ENCODE measurements around the gene ANAPC7. TPM values are rescaled to one million over a fixed set of nuclear protein-coding genes. Genes with fewer than 3 reads are reported as not detected.

Gene ANAPC7
- total RNA-seq, 2 experiments from 2014 or later = 84.7 to 136 TPM

- POLR2A ChIA-PET = interaction anchor here (1.4 kb wide), 1 partner anchor 53 kb away, joined by 4 read pairs; no protein-coding TSS in a partner anchor
- TF ChIP-seq CTCF (conservative IDR thresholded peaks at IDR 0.05; ENCODE audit: low read length) (no peak), EZH2phosphoT487 (IDR thresholded peaks at IDR 0.05; ENCODE audit: borderline replicate concordance, low read depth, low read length) (no peak)
- CTCF ChIA-PET (ENCODE audit: unreplicated experiment) = no interaction called here
Measured at GRCh38 chr12:110426406-110426805, 22.9 kb upstream of the ANAPC7 start.

GRCh38 chr12:110424237-110424636 is 20.7 kb upstream of the ANAPC7 start:
- no TSS peak for BruUV-seq (replicated peaks)
- intact Hi-C loops (cut with micrococcal nuclease; ENCODE audit: unreplicated experiment) = no loop called here
- Histone ChIP-seq H2AFZ (ENCODE audit: low read length) (peak overlapping the region; percentile 10; the same call in 1 of the 2 replicates), H3K36me3 (ENCODE audit: insufficient read depth, low read length) (no peaks in the 10 kb centered on the region), H3K4me1 (ENCODE audit: insufficient read depth, low read length, poor library complexity, severe bottlenecking) (peaks cover 3% of the 10 kb centered on the region), H3K27ac (ENCODE audit: low read depth, low read length, poor library complexity, severe bottlenecking) (no peak overlapping the region), H3K79me2 (ENCODE audit: insufficient read depth, low read depth, low read length) (no peaks in the 10 kb centered on the region), H3K9me3 (ENCODE audit: low read length) (no peaks in the 10 kb centered on the region), H3K9me2 (ENCODE audit: insufficient read depth, low read length) (no peaks in the 10 kb centered on the region), H3K4me3 (ENCODE audit: low read depth, low read length, poor library complexity, severe bottlenecking) (no peak overlapping the region), H3K4me2 (ENCODE audit: low read length) (no peak overlapping the region), H4K20me1 (ENCODE audit: insufficient read depth, low read length) (no peaks in the 10 kb centered on the region)
- no peak for TF ChIP-seq EZH2phosphoT487 (IDR thresholded peaks at IDR 0.05; ENCODE audit: borderline replicate concordance, low read depth, low read length)
- no peak for TF ChIP-seq CTCF (conservative IDR thresholded peaks at IDR 0.05; ENCODE audit: low read length)
- POLR2A ChIA-PET = interaction anchor here (0.6 to 1.3 kb wide), 2 partner anchors 67 to 751 kb away, joined by 3 to 4 read pairs; no protein-coding TSS in a partner anchor
- CTCF ChIA-PET (ENCODE audit: unreplicated experiment) = no interaction called here
- no peak for DNase-seq (ENCODE audit: low spot score)

More at GRCh38 chr12:110426406-110426805, 22.9 kb upstream of the ANAPC7 start:
- no TSS peak for BruUV-seq (replicated peaks)
- intact Hi-C loops (cut with micrococcal nuclease; ENCODE audit: unreplicated experiment) = no loop called here
- Histone ChIP-seq H2AFZ (ENCODE audit: low read length) (no peak overlapping the region), H3K4me2 (ENCODE audit: low read length) (no peak overlapping the region), H3K79me2 (ENCODE audit: insufficient read depth, low read depth, low read length) (no peaks in the 10 kb centered on the region), H3K4me1 (ENCODE audit: insufficient read depth, low read length, poor library complexity, severe bottlenecking) (peaks cover 3% of the 10 kb centered on the region), H4K20me1 (ENCODE audit: insufficient read depth, low read length) (no peaks in the 10 kb centered on the region), H3K36me3 (ENCODE audit: insufficient read depth, low read length) (no peaks in the 10 kb centered on the region), H3K9me2 (ENCODE audit: insufficient read depth, low read length) (no peaks in the 10 kb centered on the region), H3K9me3 (ENCODE audit: low read length) (no peaks in the 10 kb centered on the region), H3K4me3 (ENCODE audit: low read depth, low read length, poor library complexity, severe bottlenecking) (no peak overlapping the region), H3K27ac (ENCODE audit: low read depth, low read length, poor library complexity, severe bottlenecking) (no peak overlapping the region)
- no peak for DNase-seq (ENCODE audit: low spot score)

DNA sequence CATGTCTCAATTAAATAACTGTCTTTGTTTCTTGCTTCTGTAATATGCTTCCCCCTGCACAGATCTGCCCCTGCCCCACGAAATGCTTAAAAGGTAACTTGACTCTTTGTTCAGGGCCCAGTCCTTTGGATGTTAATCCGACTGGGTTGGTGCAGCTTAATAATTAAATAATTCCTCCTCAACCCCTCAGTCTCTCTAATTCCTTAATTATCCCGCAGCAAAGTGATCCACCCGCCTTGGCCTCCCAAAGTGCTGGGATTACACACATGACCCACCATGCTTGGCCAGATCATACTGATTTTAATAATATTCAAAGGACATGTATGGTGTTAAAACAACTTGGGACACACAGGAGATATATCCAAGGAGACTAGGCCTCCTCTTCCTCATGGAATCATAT is 18.2 kb upstream of the ANAPC7 start:
- POLR2A ChIA-PET = interaction anchor here (0.6 to 1.2 kb wide), 4 partner anchors 9 to 13 kb away, joined by 3 to 5 read pairs (median 4); no protein-coding TSS in a partner anchor

More for the DNA sequence above, 18.2 kb upstream of the ANAPC7 start:
- Histone ChIP-seq H4K20me1 (ENCODE audit: insufficient read depth, low read length) (no peaks in the 10 kb centered on the region), H3K36me3 (ENCODE audit: insufficient read depth, low read length) (no peaks in the 10 kb centered on the region), H3K27ac (ENCODE audit: low read depth, low read length, poor library complexity, severe bottlenecking) (no peak overlapping the region), H3K9me3 (ENCODE audit: low read length) (no peaks in the 10 kb centered on the region), H3K79me2 (ENCODE audit: insufficient read depth, low read depth, low read length) (no peaks in the 10 kb centered on the region), H3K9me2 (ENCODE audit: insufficient read depth, low read length) (no peaks in the 10 kb centered on the region), H2AFZ (ENCODE audit: low read length) (peak overlapping the region; percentile 62; the same call in 1 of the 2 replicates), H3K4me1 (ENCODE audit: insufficient read depth, low read length, poor library complexity, severe bottlenecking) (peaks cover 25% of the 10 kb centered on the region), H3K4me2 (ENCODE audit: low read length) (no peak overlapping the region), H3K4me3 (ENCODE audit: low read depth, low read length, poor library complexity, severe bottlenecking) (no peak overlapping the region)
- CTCF ChIA-PET (ENCODE audit: unreplicated experiment) = no interaction called here
- TF ChIP-seq EZH2phosphoT487 (IDR thresholded peaks at IDR 0.05; ENCODE audit: borderline replicate concordance, low read depth, low read length) = no peak
- TF ChIP-seq CTCF (conservative IDR thresholded peaks at IDR 0.05; ENCODE audit: low read length) = no peak
- no TSS peak for BruUV-seq (replicated peaks)
- intact Hi-C loops (cut with micrococcal nuclease; ENCODE audit: unreplicated experiment) = no loop called here
- no peak for DNase-seq (ENCODE audit: low spot score)

Data from OCI-LY7 (cell line).